C1 segment of cervical spinal cord (tissue), 14 donors: Measurements from ENCODE around the gene NPBWR2.
"Not testable (repeated sequence)": the region's sequence is repeated elsewhere in the genome, so short reads cannot be mapped to it uniquely, and the experiment has no call there.

ENCODE experiments used
- DNase-seq, 14 donors: peaks; one replicate each; lab custom pipeline; 2025; lab: John Stamatoyannopoulos, UW

The NPBWR2 gene

DNA sequence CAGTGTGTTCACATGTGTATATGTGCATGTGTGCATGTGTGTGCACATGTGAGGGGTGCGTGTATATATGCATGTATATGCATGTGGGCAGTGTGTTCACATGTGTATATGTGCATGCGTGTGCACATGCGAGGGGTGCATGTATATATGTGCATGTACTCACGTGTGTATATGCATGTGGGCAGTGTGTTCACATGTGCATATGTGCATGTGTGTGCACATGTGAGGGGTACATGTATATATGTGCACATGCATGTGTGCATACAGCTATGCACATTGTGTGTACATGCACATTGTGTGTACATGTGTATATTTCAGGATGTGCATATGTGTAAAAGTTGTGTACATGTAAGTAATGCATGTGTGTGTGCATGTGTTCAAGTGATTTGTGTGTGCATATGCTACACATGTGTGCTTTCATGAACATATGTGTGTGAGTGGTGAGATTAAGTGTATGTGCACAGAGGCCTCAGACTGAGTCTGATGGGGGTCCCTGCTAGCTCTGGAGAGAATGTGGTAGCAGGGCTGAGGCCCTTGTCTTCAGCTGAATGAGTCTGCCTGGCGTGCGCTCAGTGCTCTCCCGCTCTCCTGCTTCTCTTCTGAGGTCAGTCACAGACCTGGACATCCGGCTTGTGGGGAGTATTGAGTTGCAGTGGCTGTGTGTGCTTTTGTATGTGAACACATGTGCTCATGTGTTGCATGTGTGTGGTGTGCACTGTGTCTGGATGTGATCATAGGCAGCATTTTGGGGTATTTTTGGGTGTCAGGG is 37.0 kb upstream of the NPBWR2 start:
- no peak for DNase-seq

DNA sequence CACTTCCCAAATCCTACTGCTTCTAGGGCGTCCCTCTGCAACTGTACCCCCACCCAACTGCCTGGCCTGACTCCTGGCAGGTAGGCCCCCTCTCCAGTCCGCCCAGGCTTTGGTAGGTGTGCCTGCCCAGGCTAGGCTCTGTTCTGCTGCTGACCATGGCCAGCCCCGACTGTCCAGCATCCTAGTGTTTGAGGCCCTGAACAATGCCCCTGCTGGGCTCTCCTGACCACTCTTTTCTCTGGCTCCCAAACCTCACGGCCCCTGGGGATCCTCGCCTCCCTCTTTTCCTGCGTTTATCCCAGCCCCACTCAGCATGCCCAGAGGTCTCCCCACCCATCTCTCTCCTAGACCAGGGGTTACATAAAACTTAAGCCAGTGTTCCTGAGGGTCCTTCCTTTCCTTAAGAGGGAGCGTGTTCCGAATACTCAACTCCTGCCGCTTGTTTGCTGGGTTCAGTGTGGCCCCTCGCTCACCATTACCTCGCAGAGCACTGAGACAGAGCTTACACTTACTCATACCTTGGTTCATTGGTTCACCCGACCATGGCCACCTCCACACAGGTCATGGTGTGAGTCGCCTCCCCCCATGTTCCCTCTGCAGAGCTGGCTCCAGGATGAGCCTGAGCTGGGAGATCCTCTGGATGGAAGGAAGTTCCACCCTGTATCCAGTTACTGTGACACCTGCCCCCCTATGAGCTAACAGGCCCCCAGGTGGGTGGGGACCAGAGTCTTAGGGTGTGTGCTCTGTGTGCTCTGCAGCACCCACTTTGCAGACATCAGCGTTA is 35.8 kb upstream of the NPBWR2 start:
- no peak for DNase-seq

DNA sequence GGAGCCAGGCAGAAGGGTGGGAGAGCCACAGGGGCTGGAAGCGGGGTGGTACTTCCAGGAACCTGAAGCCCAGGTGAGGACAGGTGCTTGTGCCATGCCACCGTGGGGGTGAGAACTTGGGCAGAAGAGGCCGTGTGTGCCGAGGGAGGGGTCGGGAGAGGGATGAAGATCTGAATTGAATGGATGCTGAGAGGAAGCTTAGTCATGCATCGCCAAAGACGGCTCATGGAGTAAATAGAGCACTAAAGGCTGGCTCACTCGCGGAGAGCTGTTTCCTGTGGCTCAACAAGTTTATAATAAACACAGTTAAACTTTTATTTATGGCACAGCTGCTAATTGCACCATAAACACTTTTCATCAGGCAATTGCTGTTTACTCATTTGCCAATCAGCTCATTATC is 35.2 kb upstream of the NPBWR2 start:
- no peak for DNase-seq

DNA sequence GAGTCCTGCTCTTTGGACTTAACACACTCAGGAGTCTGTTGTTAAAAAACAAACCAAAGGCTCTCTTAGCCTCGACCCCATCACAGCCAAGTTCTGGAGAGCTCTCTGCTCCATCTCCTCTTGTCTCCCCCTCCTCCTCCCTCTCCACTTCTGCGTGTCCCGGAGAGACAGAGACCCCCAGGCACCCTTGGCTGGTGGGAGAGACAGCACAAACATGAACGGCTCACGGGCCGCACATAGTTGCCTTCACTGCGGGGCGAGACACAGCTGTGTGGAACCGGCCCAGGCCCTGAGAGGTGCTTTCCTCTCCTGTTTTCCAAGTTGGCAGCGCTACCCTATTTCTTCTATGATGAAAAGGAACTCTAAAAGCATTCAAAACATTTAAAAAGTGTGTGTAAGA is 33.6 kb upstream of the NPBWR2 start:
- no peak for DNase-seq

GRCh38 chr20:64140061-64140931 is 32.9 kb upstream of the NPBWR2 start:
- no peak for DNase-seq

GRCh38 chr20:64139199-64140060 is 32.1 kb upstream of the NPBWR2 start:
- DNase-seq = no peak

GRCh38 chr20:64138276-64138815 is 31.0 kb upstream of the NPBWR2 start:
- no peak for DNase-seq

DNA sequence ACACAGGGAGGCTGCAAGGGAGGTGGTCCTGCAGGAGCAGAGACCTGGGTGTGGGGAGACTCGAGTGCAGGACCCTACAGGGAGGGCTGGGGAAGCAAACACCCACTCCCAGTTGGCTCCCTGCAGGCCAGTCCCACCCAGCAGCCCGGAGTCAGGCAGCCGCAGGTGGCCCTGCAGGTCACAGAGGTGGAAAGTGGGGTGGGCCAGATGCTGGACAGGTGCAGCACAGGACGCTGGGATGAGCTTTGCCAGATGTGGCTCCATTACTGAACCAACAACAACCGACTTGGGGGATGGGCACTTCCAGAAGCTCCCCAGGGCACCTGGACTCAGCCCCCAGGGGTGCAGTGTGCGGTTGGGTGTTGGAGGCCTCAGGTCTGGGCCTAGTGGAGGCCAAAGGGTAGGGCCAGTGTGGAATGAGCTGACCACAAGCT is 30.2 kb upstream of the NPBWR2 start:
- no peak for DNase-seq

GRCh38 chr20:64136004-64136710 is 28.8 kb upstream of the NPBWR2 start:
- DNase-seq = no peak

GRCh38 chr20:64134744-64135143 is 27.4 kb upstream of the NPBWR2 start:
- not testable (repeated sequence) for DNase-seq

DNA sequence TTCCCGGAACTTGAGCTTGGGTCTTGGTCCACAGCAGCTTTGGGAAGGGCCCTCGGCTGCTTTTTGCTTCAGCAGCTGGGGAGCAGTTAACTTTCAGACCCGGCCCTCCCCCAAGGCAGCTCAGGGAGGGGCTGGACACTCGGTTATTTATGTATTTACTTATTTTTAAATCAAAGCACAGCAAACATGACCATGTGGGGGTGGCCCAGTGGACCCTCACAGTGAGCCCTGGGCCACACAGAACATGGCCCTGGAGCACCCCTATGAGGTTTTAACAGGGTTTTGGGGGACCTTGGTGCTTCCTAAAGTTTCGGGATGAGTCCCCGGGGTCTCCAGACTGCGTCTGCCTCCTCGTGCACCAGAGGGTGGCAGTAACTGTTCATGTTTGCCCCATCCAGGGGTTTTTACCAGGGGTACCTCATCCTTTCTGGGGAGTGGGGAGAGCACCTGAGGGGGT is 26.6 kb upstream of the NPBWR2 start:
- DNase-seq = no peak

DNA sequence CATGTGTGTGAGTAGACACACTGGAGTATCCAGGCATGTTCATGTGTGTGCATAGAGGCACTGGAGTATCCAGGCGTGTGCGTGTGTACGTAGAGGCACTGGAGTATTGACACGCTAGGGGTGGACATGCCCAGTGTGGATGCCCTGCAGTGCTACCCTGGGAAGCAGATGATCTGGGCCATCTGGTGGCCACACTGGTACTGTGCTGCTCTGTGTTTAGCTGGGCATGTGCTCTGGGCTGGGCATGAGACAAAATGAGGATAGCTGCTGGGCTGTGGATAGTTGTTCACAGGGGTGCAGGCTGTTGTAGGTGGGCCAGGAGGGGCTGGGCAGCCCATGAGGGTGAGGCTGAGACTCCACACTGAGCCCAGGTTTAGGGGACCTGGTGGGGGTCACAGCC is 24.0 kb upstream of the NPBWR2 start:
- peak in 1 of 14 donors; percentile 51 for DNase-seq

- no peak for DNase-seq
These were observed 23.5 kb upstream of the NPBWR2 start for GRCh38 chr20:64130876-64131275.

- DNase-seq = no peak
These were observed 22.9 kb upstream of the NPBWR2 start for GRCh38 chr20:64130271-64130670.

DNA sequence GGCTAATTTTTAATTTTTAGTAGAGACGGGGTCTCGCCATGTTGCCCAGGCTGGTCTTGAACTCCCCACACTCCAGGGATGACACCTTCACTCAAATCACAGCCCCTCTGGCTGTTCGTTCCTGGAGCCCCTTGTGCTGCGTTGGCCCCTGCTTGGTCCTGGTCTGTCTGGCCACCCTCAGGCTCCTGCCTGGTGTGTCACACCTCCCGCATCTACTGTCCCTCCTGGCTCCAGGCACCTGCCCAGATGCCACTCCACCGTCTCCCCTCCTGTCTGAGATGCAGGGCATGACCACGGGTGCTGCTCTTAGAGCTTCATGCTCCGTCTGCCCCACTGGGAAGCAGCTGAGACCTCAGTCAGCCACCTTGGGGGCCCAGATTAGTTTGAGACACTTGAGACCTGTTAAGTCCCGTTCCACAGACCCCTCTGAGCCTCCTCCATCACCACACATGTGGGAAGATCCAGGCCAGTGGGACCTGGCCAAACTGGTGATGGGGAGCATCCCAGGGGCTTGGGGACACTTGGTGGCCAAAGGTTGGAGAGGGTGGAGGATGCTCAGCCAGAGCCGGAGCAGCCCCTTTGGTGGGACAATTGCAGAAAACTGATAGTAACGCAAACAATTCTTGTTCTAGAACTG is 21.9 kb upstream of the NPBWR2 start:
- DNase-seq = no peak

- DNase-seq = not testable (repeated sequence)
These were observed 16.2 kb upstream of the NPBWR2 start for GRCh38 chr20:64123517-64123916.

DNA sequence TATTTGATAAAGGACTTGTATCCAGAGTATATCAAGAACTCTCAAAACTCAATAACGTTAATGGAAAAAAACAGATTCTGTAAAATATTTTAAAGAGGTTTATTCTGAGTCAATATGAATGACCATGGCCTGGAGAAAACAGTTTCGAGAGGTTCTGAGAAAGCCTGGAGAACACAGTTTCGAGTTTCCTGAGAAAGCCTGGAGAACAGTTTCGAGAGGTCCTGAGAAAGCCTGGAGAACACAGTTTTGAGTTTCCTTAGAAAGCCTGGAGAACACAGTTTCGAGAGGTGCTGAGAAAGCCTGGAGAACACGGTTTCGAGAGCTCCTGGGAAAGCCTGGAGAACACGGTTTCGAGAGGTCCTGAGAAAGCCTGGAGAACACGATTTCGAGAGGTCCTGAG is 15.6 kb upstream of the NPBWR2 start:
- DNase-seq = not testable (repeated sequence)

DNA sequence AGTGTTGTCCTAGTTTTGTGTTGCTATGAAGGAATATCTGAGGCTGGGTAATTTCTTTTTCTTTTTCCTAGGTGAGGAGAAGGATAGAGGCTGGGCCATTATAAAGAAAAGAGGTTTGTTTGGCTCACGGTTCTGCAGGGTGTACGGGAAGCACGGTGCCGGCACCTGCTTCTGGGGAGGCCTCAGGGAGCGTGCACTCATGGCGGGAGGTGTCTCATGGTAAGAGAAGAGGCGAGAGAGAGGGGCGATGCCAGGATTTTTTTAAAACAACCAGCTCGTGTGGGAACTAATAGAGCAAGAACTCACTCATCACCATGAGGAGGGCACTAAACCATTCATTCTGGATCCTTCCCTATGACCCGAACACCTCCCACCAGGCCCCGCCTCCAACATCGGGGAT is 14.2 kb upstream of the NPBWR2 start:
- no peak for DNase-seq

DNA sequence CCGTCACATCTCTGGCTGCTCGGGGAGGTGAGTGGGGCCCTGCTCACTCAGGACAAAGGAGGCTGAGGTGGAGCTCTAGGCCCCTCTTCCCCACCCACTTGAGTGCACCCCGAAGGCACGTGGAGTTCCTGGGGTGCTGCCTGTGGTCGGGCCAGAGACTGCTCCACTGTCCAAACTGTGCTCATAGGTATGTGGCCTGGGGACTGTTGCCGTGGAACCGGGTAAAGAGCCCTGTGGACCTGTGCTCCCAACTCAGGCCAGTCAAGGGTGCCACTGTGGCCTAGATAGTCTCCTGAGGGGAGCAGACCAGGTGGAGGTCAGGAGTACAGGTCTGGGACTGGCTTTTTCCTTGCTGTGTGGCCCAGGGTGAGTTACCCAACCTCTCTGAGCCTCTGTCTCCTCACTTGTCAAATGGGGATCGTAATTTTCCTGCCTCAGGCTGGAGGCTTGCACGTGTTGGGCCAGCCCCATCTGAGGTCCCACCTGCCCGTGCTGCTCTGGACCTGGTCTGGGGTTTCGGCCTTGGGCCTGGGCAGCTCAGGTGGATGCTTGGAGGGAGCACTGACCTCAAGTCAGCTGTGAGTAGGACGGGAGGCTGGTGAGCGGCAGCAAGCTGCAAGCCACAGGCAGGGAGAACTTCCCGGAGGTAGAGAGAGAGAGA is 12.4 kb upstream of the NPBWR2 start:
- no peak for DNase-seq
